ENCODE results near the gene SNRPB. TPM values are rescaled to one million over a fixed set of nuclear protein-coding genes. Genes with fewer than 3 reads are reported as not detected.

SNRPB gene
- total RNA-seq, 1 donor from 2014 or later: 53.0 TPM

DNA sequence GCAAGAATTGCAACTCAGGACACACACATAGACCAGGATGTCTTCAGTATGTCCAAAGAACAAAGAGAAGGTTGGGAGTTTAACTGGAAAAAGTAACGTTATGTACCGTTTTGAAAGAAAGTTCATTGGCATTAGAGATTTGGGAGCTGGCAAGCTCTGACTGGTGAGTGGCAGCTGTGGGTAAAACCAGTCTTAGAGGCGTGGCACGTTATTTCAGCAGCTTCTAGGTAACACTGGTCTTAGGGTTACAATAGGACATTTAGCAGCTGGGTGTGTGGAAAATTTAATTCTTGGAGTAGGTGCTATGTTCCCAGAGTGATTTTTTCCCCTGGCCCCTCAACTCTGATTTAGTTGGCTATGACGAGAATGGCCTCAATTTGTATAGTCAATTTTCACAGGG is 19.2 kb downstream of the SNRPB start:
- intact Hi-C loops (cut with DNase I): loop anchor here (5.0 kb wide), 2 partner anchors 244 to 489 kb away; no protein-coding TSS in a partner anchor

GRCh38 chr20:2449386-2449785 is 21.2 kb downstream of the SNRPB start:
- intact Hi-C loops (cut with DNase I): no loop called here
- DNase-seq (ENCODE audit: low spot score): no peak

More for the DNA sequence above, 19.2 kb downstream of the SNRPB start:
- DNase-seq (ENCODE audit: low spot score): no peak

GRCh38 chr20:2446845-2447244 is 23.7 kb downstream of the SNRPB start:
- no peak for DNase-seq (ENCODE audit: low spot score)
- intact Hi-C loops (cut with DNase I): no loop called here

- intact Hi-C loops (cut with DNase I): no loop called here
- DNase-seq (ENCODE audit: low spot score): no peak
These were observed 39.4 kb downstream of the SNRPB start for GRCh38 chr20:2431185-2431584.

DNA sequence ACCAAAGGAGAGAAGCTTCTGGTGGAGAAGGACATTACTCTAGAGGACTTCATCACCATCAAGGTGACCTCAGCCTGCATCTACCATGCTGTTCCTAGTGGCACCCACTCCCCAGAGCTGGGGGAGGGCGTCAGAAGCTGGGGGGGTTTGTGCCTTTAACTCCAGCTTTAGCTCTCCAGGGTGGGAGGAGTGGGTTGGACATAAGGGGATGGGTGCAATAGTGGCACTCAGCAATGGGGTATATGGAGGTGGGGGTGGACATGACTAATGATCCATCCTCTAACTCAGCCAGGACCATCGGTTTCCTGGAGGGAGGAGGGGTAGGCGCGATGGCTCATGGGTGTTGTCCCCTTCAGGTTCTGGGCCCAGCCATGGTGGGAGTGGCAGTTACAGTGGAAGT is 40.1 kb downstream of the SNRPB start:
- intact Hi-C loops (cut with DNase I): no loop called here

DNA sequence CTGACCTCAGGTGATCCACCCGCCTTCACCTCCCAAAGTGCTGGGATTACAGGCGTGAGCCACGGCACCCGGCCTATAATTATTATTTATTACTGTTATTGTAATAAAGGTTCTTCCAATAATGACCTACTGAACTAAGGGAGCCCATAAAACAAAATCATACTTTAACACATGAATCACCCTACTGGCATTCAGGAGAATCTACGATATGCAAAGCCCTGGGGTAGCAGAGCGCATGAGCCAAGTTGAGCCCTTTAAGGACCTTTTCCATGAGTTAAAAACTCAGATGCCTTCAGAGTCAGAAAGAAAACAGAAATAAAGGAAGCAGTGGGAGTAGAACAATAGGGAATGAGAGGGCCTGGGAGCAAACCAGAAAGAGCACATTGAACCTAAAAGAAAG is 41.5 kb downstream of the SNRPB start:
- intact Hi-C loops (cut with DNase I): no loop called here
- no peak for DNase-seq (ENCODE audit: low spot score)

More for the DNA sequence above, 40.1 kb downstream of the SNRPB start:
- DNase-seq (ENCODE audit: low spot score): no peak

GRCh38 chr20:2421247-2421646 is 49.3 kb downstream of the SNRPB start:
- intact Hi-C loops (cut with DNase I): no loop called here
- DNase-seq (ENCODE audit: low spot score): no peak

- no peak for DNase-seq (ENCODE audit: low spot score)
- intact Hi-C loops (cut with DNase I): no loop called here
These were observed 50.1 kb downstream of the SNRPB start for GRCh38 chr20:2420510-2420909.

DNA sequence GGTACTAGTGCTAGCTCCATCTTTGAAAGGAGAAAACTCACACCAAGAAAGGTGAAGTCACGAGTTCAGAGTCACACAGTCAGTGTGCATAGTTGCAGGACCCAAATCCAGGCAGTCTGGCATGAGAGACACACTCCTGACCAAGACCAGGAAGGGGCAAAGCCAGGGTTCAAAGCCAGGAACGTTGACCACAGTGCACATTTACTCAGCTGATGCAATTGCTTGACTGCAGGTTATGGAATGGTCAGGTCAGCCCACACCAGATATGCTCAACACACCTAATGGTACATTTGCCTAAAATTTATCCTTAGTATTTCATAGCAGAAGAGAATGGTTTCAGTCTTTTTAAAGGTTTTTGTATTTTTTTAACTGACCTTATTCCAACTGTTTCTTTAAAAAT is 52.2 kb downstream of the SNRPB start:
- no peak for DNase-seq (ENCODE audit: low spot score)
- intact Hi-C loops (cut with DNase I): no loop called here

DNA sequence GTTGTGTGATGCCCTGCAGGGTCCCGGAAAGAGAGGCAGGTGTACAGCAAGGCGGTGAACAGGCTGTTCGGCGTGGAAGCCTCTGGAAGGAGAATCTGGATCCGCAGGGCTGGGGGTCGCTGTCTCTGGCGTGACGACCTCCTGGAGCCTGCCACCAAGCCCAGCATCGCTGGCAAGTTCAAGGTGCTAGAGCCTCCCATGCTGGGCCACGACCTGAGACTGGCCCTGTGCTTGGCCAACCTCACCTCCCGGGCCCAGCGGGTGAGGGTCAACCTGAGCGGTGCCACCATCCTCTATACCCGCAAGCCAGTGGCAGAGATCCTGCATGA is 53.4 kb downstream of the SNRPB start:
- no peak for DNase-seq (ENCODE audit: low spot score)
- intact Hi-C loops (cut with DNase I): no loop called here

DNA sequence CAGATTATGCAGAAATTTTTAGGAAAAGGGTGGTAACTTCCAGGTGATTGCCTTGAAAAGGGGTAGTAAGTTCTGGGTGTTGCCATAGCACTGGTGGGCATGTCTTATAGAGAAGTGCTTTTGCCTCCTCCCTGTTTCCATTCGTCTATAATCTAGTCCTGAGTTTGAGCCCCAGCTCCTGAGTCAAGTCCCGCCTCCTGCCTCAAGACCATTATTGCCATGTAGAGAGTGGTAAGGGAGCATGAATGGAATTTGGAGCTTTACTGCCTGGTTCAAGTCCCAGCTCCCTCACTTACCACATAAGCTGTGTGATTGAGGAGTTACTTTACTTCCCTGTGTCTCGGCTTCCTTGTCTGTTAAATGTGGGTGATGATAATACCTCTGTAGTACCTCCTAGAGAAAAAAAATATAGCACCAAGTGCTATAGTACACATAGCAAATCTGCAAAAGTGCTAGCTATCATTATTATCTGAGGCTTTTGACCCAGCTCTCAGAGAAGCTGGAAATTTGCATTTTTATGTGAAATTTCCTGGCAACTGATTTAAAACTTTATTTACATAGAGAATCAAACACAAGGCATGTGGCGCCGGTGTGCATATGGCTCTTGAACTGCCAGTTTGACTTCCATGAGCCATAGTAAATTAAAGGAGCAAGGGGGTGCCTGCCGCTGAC is 53.9 kb downstream of the SNRPB start:
- intact Hi-C loops (cut with DNase I): no loop called here
- DNase-seq (ENCODE audit: low spot score): no peak

Other genes with a start within 250 kb of the SNRPB start
- gene TGM3, start 174.8 kb downstream of the SNRPB start, total RNA-seq: not detected
- not detected for gene TGM6, start 89.9 kb downstream of the SNRPB start, total RNA-seq
- 8.5 TPM for gene ZNF343, start 38.1 kb upstream of the SNRPB start, total RNA-seq
- gene TMC2, start 65.8 kb upstream of the SNRPB start, total RNA-seq: not detected
- 62.2 TPM for gene NOP56, start 181.8 kb upstream of the SNRPB start, total RNA-seq
- 121 TPM for gene IDH3B, start 193.4 kb upstream of the SNRPB start, total RNA-seq
- gene EBF4, start 222.0 kb upstream of the SNRPB start, total RNA-seq: 4.8 TPM

Measured in cardiac septum (tissue), 1 donor.